ENCODE measurements around the gene NR6A1.
"Not testable (repeated sequence)": the region's sequence is repeated elsewhere in the genome, so short reads cannot be mapped to it uniquely, and the experiment has no call there.

NR6A1 gene

DNA sequence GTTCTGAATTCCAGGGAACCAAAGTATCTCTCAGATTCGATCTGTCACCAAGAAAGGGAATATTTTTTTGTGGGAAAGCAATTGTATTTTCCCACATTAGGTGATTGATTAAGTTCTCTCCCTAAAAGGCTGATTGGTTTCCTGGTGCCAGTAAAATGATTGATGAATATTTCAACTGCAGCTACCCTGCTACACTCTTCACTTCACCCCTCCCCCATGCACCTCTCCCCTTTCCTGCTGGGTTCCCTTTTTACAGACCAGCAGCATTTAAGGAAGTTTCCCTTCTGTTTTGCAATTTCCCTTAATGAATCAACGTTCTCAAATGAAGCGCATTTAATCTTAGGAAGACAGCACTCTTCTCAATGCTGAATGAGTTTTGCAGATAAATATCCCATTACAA, 13.1 kb downstream of the NR6A1 start:
- no peak for DNase-seq

DNA sequence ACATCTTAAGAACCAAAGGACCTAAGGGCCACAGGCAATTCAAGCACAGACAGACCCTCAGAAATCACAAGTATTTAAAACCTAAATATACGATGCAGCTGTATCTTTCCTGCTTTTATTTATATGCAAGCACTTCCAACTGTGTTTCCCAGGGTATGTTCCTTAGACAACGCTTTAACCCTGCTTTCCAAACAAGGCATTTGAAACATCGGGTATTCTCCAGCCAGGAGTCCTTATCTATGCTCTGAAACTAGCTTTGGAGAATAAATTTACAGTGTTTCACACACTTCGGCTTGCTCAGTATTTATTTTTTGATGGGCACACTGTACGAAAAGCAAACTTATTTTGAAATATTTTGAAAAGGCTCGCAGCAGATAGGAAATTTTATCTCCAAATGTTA, 13.5 kb downstream of the NR6A1 start:
- no peak for DNase-seq

DNA sequence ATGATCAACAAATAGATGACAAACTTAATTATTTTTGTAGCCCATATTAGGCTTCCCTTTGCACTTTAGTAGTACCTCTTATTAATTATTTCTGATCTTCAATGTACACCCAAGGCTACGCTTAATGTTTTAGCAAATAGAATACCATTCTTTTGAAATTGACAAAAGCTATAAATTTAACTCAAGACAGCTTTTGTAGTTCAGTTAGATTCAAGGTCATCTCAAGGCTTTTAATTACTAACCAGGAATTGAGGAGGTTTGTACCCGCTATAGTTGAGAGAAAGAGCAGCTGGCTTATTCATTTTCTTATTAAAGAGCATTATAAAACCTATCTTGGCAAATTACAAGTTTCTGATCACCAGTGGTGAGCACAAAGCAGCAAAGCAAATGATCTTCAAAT, 15.1 kb downstream of the NR6A1 start:
- DNase-seq: no peak

DNA sequence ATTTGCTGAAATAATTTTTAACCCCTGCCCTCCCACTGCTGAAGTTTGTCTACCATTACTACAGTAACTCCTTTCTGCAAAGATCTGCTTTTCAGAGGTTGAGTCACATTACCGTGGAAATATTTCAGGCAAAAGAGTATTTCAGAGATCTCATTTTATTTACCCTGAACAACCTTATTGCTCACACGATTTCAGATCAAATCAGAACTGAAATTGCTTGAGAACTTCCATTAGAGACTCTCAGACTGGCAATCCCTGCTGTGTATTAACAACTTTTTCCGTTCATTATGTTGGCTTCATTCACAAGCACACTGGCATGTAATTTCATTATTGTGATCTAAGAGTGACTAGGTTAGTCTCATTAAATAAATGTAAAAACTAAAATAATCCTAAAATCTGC, 16.1 kb downstream of the NR6A1 start:
- DNase-seq: no peak

DNA sequence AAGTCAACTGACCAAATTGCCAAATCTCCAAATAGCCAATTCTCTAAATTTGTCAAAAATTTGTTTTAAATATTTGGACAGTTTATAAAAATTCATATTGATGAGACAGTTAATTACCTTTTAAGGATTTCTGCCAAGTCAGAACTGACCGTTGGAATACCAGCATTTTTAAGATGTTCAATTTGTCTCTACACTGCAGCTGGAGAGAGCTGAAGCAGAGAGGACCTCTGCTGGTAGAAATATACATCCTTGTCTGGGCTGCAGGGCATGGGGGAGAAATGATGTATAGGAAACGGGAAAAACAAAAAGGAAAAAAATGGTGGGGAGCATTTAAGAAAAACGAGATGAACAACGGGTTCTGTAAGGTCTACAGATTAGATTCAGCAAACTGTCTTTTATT, 16.8 kb downstream of the NR6A1 start:
- no peak for DNase-seq

DNA sequence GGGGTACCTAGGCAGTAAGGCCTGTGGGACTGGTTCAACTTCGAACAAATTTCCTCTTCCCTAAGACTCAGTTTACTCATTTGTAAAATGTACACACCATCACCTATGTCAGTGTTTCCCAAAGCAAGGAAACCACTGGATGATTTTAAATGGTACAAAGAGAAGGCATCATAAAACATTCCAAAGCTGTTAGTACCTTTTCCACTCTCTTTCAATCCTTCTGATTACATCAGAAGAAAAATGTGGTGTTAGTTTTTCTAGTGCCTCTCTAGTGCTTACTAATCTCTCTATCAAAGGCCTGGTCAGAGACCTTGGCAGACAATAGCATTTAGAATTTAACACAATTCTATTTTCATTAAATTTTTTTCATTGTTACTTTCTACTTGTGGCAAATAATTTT, 18.1 kb downstream of the NR6A1 start:
- DNase-seq: no peak

DNA sequence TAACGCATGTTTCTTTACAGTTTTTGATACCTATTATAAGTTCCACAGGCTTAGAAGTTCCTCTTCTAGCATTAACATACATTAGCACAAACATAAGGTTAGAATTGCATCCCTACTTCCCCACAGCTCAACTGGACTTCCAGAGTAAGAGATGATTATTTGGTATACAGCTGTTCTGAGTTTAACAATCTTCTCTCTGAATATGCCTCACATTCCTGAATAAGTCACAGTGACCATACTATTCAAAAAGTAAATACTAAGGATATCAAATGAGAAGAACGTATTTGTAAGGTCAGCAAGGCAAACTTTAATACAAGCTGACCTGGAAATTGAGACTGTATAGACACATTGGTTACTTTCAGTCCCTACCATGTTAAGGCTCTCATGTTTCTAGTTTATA, 21.3 kb downstream of the NR6A1 start:
- DNase-seq: no peak

DNA sequence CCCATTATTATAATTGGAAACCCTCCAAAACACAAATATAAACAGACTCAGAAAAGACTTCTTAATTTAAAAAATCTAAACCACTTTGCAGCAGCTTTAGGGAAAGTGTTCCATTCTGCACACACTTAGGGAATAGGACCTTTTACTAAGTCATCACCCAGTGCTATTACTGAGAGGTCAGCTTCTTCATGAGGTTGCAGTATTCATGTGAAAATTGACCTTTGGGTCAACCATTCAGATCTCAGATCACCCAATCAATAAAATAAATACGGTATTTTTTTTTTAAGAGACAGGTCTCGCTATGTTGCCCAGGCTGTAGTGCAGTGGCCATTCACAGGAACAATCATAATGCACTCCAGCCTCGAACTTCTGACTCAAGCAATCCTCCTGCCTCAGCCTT, 21.8 kb downstream of the NR6A1 start:
- no peak for DNase-seq

DNA sequence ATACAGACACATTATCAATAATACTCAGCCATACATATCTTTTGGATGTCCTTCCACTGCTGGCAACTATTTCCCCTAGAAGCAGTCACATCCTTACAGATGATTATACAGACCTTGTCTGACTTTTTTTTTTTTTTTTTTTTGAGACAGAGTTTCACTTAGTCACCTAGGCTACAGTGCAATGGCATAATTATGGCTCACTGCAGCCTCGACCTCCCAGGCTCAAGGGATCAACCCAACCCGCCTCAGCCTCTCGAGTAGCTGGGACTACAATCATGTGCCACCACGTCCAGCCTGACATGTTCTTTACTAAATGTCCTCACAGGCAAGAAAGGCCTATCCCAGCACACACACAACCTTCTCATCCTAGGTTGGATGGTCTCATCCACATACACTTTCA, 24.0 kb downstream of the NR6A1 start:
- DNase-seq: no peak

DNA sequence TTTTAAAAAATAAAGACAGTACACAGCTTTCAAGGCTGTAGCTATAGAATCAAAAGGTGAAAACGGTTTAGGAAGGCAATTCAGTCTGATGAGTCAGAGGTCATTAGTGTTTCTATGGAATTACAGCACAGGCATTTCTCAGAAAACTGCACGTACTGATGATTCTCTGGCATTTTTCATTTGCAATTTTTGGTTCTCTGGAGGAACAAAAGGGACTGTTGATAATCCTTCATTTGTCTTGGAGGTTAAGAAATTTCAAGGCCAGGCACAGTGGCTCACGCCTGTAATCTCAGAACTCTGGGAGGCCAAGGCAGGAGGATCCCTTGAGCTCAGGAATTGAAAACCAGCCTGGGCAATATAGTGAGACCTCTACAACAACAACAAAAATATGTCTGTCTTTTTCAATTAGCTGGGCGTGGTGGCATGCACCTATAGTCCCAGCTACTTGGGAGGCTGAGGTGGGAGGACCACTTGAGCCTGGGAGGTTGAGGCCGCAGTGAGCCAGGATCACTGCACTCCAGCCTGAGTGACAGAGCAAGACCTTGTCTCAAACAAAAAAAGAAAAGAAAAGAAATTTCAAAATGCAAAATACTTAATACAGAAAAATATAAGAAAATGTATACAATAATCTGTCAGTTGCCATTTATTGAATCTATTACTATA, 27.3 kb downstream of the NR6A1 start:
- no peak for DNase-seq

DNA sequence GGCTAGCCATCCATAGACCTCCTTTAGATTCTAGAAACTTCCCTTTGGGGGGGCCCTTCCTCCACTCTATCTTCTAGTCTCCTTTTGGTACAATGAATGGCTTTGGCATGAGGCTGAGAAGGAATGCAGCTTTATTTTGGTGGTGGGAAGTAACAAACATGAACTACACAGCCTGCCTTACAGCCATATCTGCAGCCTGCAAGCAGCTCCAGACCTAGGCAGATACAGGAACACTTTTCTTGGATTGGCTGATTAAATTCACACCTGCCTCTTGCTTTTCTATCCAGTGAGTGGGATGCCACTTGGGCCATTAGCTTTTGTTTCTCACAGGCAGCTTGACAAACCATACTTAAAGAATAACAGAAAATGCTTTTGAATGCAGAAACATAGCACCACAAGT, 28.2 kb downstream of the NR6A1 start:
- DNase-seq: no peak

DNA sequence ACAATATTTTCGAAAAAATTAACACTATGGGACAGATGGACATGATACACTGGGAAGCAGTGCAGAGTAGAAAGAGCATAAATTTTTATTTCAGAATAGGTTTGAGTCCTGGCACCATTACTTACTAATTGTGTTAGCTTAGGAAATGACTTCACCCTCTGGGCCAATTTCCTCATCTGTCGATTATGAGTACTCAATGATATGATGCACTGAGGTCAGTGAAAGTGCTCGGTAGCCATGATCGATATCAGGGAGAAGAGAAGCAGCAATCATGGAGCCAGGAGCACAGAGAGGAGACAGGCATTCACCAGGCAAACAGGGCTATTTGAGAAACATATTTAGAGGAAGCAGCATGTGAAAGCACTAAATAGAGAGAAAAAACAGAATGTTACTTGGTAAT, 29.4 kb downstream of the NR6A1 start:
- DNase-seq: no peak

DNA sequence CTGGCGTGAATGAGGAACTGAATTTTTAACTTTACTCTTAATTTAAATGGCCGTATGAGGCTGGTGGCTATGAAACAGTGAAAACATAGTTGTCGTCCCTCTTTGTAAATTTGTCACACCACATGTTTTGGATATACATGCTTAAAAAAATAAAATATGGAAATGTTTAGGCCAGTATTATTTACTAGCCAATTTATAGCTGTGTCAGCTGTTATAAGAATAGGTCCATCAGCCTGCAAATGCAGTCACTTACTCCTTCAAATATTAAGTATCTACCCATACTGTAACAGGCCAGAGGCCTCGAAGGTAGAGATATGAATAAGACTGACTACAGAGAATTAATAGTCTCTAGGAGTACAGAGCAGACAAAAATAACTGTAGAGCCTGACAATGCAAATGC, 30.0 kb downstream of the NR6A1 start:
- no peak for DNase-seq

DNA sequence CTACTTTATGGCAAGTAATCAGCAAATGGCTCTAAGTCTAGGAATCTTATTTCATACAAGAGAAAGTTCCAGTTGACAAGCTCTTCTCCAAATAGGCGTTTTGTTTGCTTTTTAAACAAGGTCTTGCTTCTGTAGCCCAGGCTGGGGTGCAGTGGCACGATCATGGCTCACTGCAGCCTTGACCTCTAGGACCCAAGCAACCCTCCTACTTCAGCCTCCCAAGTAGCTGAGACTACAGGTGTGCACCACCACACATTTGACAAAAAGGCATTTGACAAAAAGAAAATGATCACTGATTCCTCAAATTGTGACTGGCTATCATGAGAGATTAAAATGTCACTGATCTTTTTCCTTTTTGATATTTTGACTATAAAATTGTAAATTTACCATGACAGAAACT, 31.8 kb downstream of the NR6A1 start:
- DNase-seq: no peak

DNA sequence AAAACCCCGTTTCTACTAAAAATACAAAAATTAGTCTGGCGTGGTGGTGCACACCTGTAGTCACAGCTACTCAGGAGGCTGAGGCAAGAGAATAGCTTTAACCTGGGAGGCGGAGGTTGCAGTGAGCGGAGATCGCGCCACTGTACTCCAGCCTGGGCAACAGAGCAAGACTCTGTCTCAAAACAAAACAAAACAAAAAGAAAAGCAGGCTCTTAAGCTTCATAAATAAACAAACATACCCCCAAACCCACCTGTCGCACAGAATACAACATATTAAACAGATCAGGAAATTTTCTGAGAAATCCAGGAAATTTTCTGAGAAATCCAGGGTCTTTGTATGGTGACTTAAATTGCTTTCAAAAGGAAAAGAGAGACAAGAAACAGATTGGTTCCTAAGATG, 33.0 kb downstream of the NR6A1 start:
- DNase-seq: not testable (repeated sequence)

DNA sequence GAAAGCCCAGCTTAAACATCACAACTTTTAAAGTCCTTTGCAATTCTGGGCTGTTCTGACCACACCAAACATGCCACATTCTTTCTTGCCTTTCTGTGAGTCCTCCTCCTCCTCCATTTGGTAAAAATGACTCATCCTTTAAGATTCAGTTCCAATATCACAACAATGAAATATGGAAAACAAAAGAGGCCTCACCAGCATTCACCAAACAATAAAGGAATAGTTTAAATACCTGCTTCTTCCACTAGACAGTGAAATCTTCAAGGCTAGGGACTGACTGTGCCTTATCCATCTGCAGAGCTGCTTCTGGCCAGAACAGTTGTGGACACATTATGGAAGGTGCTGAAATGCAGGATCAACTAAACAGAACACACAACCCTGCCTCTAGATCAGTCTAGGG, 36.0 kb downstream of the NR6A1 start:
- DNase-seq: no peak

DNA sequence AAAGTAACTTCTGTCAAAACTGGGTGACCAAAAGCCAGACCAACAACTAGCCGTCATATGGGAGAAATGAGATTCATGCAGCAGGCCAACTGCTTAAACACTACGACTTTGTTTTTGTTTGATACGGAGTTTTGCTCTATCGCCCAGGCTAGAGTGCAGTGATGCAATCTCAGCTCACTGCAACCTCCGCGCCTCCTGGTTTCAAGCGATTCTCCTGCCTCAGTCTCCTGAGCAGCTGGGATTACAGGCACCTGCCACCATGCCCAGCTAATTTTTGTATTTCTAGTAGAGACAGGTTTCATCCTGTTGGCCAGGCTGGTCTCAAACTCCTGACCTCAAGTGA, 36.4 kb downstream of the NR6A1 start:
- DNase-seq: not testable (repeated sequence)

DNA sequence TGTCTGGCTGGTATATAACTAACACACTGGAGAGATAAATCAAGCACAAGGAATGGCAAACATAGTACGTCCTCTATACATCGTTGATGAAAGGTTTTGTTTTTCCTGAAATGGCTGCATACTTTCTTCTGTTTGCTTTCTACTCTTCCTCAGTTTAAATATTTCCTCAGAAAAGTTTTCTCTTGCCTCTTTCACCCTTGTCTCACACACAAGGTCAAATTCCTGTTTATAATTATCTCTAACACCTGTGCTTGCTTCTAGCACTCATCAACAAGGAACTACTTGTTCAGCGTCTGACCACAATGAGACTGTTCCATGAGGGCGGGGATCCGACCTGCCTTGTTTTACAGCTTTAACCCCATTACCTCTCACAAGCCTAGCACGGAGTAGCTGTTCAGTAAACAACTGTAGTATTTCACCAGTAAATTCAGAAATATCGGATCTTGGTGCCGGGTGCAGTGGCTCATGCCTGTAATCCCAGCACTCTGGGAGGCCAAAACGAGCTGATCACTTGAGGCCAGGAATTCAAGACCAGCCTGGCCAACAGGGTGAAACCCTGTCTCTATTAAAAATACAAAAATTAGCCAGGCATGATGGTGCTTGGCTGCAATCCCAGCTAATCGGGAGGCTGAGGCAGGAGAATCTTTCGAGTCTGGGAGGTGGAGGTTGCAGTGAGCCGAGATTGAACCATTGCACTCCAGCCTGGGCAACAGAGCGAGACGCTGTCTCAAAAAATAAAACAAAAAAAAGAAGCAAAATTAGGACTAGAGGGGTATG, 37.0 kb downstream of the NR6A1 start:
- peak; percentile 24 for DNase-seq

DNA sequence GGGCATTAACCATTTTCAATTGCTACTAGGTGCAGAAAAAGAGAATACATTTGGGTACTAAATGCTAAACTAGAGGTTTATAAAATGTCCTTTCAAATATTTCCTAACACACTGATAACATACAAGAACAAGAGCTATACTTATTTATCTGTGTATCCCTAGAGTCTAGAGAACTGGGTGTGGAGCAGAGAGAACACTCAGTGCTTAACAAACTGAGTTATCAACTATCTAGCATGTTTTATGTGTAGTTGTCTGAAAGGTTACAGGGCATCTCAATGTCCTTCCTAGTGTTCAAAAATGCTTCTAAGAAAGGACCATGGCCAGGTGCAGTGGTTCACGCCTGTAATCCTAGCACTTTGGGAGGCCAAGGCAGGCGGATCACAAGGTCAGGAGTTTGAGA, 40.3 kb downstream of the NR6A1 start:
- no peak for DNase-seq

DNA sequence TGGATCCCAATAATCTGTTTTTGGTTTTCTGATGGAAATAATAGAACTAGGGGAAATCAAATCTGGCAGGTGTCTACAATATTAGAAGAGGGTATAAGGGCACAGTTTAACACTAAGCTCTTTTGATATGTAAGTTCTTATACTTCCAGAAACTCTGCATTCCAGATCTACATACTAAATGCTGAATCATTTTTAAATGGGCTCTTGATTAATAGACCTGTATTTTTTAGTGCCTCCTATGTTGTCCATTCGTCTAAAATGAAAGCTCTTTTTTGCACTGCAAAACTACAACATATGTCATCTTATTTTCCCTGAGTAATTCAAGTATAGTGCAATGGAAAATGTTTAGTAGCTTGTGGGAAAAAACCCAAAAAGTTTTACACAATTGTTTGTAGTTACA, 44.2 kb downstream of the NR6A1 start:
- no peak for DNase-seq

DNA sequence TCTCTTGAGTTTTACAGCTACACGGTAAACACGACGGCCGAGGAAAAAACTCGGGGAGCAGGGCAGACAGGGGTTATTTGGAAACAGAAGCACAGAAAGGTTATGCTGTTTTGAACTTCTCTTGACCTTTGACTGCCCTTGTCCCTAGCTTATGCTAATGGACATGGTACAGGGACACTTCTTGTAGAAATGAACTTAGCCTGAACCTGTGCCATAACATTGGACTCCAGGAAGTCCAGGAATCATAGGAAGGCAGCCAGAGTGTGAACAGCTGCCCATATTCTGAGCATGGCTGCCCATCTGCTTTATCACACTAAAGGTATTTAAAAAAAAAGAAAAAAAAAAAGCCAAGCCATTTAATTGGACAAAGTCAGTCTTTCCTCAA, 46.1 kb downstream of the NR6A1 start:
- DNase-seq: no peak

DNA sequence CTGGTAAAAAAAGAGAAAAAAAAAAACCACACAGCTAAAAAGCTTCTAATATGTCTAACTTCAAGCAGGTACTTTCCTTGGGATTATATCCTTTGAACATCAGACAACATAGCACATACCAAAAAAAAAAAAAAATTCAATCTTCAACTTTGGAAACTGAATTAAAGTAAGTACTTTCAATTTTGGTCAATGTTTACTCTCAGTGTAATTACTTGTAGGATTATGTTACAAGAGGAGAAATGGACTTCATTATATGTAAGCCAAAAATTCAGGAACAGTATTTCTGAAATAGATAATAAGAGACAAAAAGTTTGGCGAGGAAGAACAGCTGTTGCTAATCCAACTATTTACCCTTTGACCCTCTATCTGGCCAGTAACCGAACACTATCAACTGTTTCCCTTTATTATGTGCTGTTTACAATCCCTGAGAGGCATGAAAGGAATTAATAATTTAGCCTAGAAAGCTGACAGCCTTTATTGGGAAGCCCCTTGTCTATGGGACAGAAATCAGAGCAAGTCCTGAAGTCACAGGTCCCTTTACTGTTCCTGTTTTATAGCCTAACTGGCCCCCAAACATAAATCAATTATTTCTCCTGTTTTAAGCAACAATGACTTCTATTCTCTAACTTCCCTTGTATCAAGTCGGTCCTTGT, 46.6 kb downstream of the NR6A1 start:
- no peak for DNase-seq

DNA sequence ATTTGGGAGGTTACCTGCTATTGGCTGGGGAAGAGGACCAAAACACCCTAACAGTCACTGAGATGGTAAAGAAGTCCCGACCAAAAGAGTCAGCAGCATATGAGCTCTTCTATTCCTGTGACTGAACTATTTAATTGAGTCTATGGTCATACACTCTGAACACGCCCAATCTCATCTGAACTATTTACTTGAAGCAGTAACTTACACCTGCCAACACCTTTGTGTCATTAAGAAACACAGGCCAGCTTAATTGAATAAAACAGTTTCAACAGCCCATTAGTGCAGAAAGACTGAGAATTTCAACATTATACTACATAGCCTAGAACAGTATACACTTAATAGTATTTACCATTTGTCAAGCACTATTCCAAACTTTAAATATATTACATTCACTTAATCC, 47.8 kb downstream of the NR6A1 start:
- peak; percentile 17 for DNase-seq

DNA sequence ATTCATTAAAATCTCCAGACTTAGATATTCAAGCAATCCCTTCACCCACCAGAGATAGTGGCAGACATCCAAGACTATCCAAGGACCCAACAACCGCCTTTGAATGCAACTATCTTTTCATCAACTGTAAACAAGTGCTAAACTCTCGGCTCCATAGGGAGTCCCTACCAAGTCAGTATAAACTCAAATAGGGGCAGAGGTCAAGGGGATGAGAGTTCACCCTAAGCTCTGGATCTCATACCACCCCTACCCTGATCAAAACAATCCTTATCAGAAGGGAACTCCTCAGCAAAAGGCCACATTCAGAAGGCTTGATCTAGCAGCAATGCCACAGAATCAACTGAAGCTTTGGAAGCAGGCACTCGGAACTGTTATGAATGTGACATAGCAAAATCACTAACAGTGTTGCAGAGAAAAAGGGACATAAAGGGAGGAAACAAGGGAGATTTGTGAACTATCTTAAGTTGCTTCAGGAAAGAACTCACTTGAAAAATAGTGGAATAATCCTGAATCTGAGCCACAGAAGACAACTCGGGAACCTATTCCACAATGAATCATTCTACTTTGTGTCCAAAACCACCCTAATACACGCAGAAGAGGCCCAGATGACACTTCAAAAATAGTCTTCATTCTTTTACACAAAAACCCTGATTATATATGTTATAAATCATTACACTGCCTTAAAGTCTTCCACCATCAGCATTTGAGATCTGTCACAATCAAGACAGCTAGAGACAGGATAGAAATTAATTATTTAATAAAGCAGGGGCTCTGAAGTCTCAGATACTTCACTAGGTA, 49.8 kb downstream of the NR6A1 start:
- no peak for DNase-seq
